Cardiac fibroblast (primary cell): ENCODE measurements around the gene PTTG1IP.
"Not testable (repeated sequence)": the region's sequence is repeated elsewhere in the genome, so short reads cannot be mapped to it uniquely, and the experiment has no call there.

ENCODE experiments used
- DNase-seq, 2 donors: peaks; one replicate each; pipeline versions ENCODE4 v3.0.0 to v3.0.0-alpha.2; 2010; ENCODE audit warnings: low read depth in 2 of 2
- H3K4me3 ChIP-seq, 2 donors: replicated peaks in 1 of 2; 1 replicate in 1 of 2; 2 replicates in 1 of 2; pipeline ENCODE4 v1.5.1; 2011; ENCODE audit warnings: low read depth in 2 of 2, low read length in 2 of 2, mild to moderate bottlenecking in 2 of 2, moderate library complexity in 1 of 2
- CTCF ChIP-seq: IDR thresholded peaks from one replicate; pipeline ENCODE4 v1.5.1; 2011; ENCODE audit warnings: low read depth, mild to moderate bottlenecking, low read length, inconsistent platforms

The PTTG1IP gene

GRCh38 chr21:44834231-44834950, 39.1 kb downstream of the PTTG1IP start:
- TF ChIP-seq CTCF: no peak
- no peak for DNase-seq
- no peak overlapping the region for H3K4me3 ChIP-seq

GRCh38 chr21:44833663-44834062, 39.8 kb downstream of the PTTG1IP start:
- TF ChIP-seq CTCF: no peak
- DNase-seq: no peak
- no peak overlapping the region for H3K4me3 ChIP-seq

GRCh38 chr21:44832516-44833255, 40.8 kb downstream of the PTTG1IP start:
- not testable (repeated sequence) for H3K4me3 ChIP-seq, DNase-seq

- no peak overlapping the region for H3K4me3 ChIP-seq
- no peak for DNase-seq
- TF ChIP-seq CTCF: no peak
Measured at GRCh38 chr21:44831227-44831860, 42.1 kb downstream of the PTTG1IP start.

- no peak for TF ChIP-seq CTCF
- no peak for DNase-seq
- no peak overlapping the region for H3K4me3 ChIP-seq
Measured at GRCh38 chr21:44829507-44830092, 43.9 kb downstream of the PTTG1IP start.

GRCh38 chr21:44828362-44829056, 45.0 kb downstream of the PTTG1IP start:
- H3K4me3 ChIP-seq: no peak overlapping the region
- no peak for DNase-seq
- no peak for TF ChIP-seq CTCF
